Keratinocyte (primary cell): ENCODE results near the gene PLEKHA8. TPM values are rescaled to one million over a fixed set of nuclear protein-coding genes. Genes with fewer than 3 reads are reported as not detected.
A peak's percentile ranks its signal among the peaks of the same experiment; 100 is the strongest.
"Not testable (repeated sequence)": the region's sequence is repeated elsewhere in the genome, so short reads cannot be mapped to it uniquely, and the experiment has no call there.

Experiments
- DNase-seq: peaks from one replicate; pipeline ENCODE4 v3.0.0-alpha.2; 2011; ENCODE audit warnings: low read depth, missing footprints, low spot score
- FAIRE-seq: peaks from 2 replicates; lab custom pipeline; 2011; peaks lifted over from hg19 to GRCh38; lab: Jason Lieb, UNC
- H2AFZ ChIP-seq: 2 replicates; pipeline ENCODE4 v1.6.0; 2012; ENCODE audit warnings: low read length, control low read depth, inconsistent platforms; ENCODE audit not compliant: control insufficient read depth
- H3K27ac ChIP-seq: 2 replicates; pipeline ENCODE4 v1.5.1; 2011; ENCODE audit warnings: low read length; ENCODE audit not compliant: control insufficient read depth, insufficient read depth
- H3K27me3 ChIP-seq: 3 replicates; pipeline ENCODE4 v1.6.0; 2011; ENCODE audit warnings: low read length; ENCODE audit not compliant: control insufficient read depth, insufficient read depth; ENCODE audit errors: extremely low read depth
- H3K36me3 ChIP-seq, 2 experiments: 2 replicates in 1 of 2; 3 replicates in 1 of 2; pipeline ENCODE4 v1.5.1; 2011; ENCODE audit warnings: low read length in 2 of 2, mild to moderate bottlenecking in 1 of 2; ENCODE audit not compliant: control insufficient read depth in 2 of 2, insufficient read depth in 2 of 2; ENCODE audit errors: extremely low read depth in 1 of 2
- H3K4me1 ChIP-seq: 3 replicates; pipeline ENCODE4 v1.5.1; 2011; ENCODE audit warnings: low read length; ENCODE audit not compliant: control insufficient read depth, insufficient read depth; ENCODE audit errors: extremely low read depth
- H3K4me2 ChIP-seq: 3 replicates; pipeline ENCODE4 v1.6.0; 2011; ENCODE audit warnings: low read depth, low read length; ENCODE audit not compliant: control insufficient read depth, insufficient read depth; ENCODE audit errors: extremely low read depth
- H3K4me3 ChIP-seq, 3 experiments: fragments of 200-600 bp in 1 of 3; sonication (generic) in 1 of 3; 2 replicates in 2 of 3; 3 replicates in 1 of 3; pipeline ENCODE4 v1.5.1; 2011 to 2016; ENCODE audit warnings: low read length in 3 of 3, mild to moderate bottlenecking in 3 of 3, control low read depth in 2 of 3, inconsistent platforms in 1 of 3, low read depth in 1 of 3, mixed read lengths in 1 of 3, mixed run types in 1 of 3, moderate library complexity in 1 of 3; ENCODE audit not compliant: control insufficient read depth in 2 of 3, insufficient read depth in 2 of 3; ENCODE audit errors: extremely low read depth in 1 of 3
- H3K79me2 ChIP-seq: 2 replicates; pipeline ENCODE4 v1.6.0; 2012; ENCODE audit warnings: low read length; ENCODE audit not compliant: control insufficient read depth, insufficient read depth
- H3K9ac ChIP-seq: 3 replicates; pipeline ENCODE4 v1.6.0; 2011; ENCODE audit warnings: low read length; ENCODE audit not compliant: control insufficient read depth, insufficient read depth; ENCODE audit errors: extremely low read depth
- H3K9me1 ChIP-seq: 3 replicates; pipeline ENCODE4 v1.6.0; 2011; ENCODE audit warnings: low read length; ENCODE audit not compliant: control insufficient read depth, insufficient read depth; ENCODE audit errors: extremely low read depth
- H3K9me3 ChIP-seq: 2 replicates; pipeline ENCODE4 v1.5.1; 2012; ENCODE audit warnings: low read depth, low read length; ENCODE audit not compliant: control insufficient read depth
- H4K20me1 ChIP-seq: 3 replicates; pipeline ENCODE4 v1.6.0; 2011; ENCODE audit warnings: low read length; ENCODE audit not compliant: control insufficient read depth, insufficient read depth; ENCODE audit errors: extremely low read depth
- CTCF ChIP-seq, 3 experiments: IDR thresholded peaks in 1 of 3; conservative IDR thresholded peaks in 1 of 3; optimal IDR thresholded peaks in 1 of 3; 2 replicates in 2 of 3; 3 replicates in 1 of 3; pipeline versions ENCODE3 to v1.5.1; 2011; ENCODE audit warnings: low read length in 3 of 3, mild to moderate bottlenecking in 3 of 3, moderate library complexity in 2 of 3, control low read depth in 1 of 3, inconsistent platforms in 1 of 3; ENCODE audit not compliant: insufficient read depth in 2 of 3; ENCODE audit errors: extremely low read depth in 1 of 3
- EZH2 ChIP-seq: IDR thresholded peaks from one replicate; pipeline ENCODE4 v1.6.1; 2012; ENCODE audit warnings: inconsistent platforms, mild to moderate bottlenecking, low read length, moderate library complexity
- dilution Hi-C: fragments of 300-500 bp; cut with MboI; formaldehyde crosslinking; loops from one replicate; pipeline ENCODE4 v1.7.0; 2020; ENCODE audit warnings: low sequenced_read_pairs; ENCODE audit not compliant: extremely low pct_ligation_motif_present
- polyA plus RNA-seq, 5 experiments: library from polyadenylated mRNA; depleted of rRNA in 3 of 5; stranded (reverse) in 3 of 5; stranded (forward) in 1 of 5; unstranded in 1 of 5; fragments of >200 nt; gene quantifications; 1 replicate in 1 of 5; 2 replicates in 3 of 5; 3 replicates in 1 of 5; pipeline versions ENCODE4 v1.2.1 to v1.2.3, GENCODE V29; 2011 to 2012; ENCODE audit warnings: missing spikeins in 2 of 5, low read depth in 1 of 5, low replicate concordance in 1 of 5

Gene PLEKHA8
- polyA plus RNA-seq, 1 donor (not counting 4 experiments of a cell fraction or from before 2014, with no cell fraction given): 9.6 TPM

DNA sequence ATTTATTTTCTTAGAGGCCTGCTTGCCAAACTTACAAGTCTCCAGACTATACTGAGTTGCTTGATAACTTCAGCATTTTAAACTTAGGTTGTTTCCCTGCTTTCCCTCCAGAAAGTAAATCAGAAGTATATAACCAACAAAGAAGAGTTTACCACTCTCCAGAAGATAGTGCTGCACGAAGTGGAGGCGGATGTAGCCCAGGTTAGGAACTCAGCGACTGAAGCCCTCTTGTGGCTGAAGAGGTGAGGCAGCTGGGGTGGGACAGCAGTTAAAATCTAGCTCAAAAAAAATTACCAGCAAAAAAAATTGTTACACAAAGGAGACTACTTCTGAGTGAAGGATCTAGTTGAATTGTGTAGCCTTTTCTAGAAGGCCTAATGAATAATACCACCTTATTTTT, 33.6 kb downstream of the PLEKHA8 start:
- dilution Hi-C loops, H2AFZ ChIP-seq, H3K27ac ChIP-seq, H3K4me1 ChIP-seq, H3K4me2 ChIP-seq, H3K9me1 ChIP-seq, H3K4me3 ChIP-seq, H3K79me2 ChIP-seq, DNase-seq, H3K36me3 ChIP-seq, H4K20me1 ChIP-seq, H3K9me3 ChIP-seq, H3K27me3 ChIP-seq, H3K9ac ChIP-seq: not testable (repeated sequence)
- peak; percentile 23 to 56 (median 36) for TF ChIP-seq CTCF (optimal IDR thresholded peaks at IDR 0.05 in 1 of 3, IDR thresholded peaks at IDR 0.05 in 1 of 3, conservative IDR thresholded peaks at IDR 0.05 in 1 of 3; ENCODE audit: extremely low read depth in 1 of 3, insufficient read depth in 2 of 3, low read length in 3 of 3)
- FAIRE-seq: peak; percentile 72

GRCh38 chr7:30062587-30062986, 34.4 kb downstream of the PLEKHA8 start:
- H3K9me3 ChIP-seq: no peaks in the 10 kb centered on the region
- dilution Hi-C loops: no loop called here
- H3K4me2 ChIP-seq: no peak overlapping the region
- no peak for DNase-seq
- no peaks in the 10 kb centered on the region for H3K79me2 ChIP-seq
- H3K27me3 ChIP-seq: no peaks in the 10 kb centered on the region
- H4K20me1 ChIP-seq: no peaks in the 10 kb centered on the region
- H3K36me3 ChIP-seq: peaks cover 4 to 9% of the 10 kb centered on the region in 2 experiments
- TF ChIP-seq EZH2: no peak
- no peak for TF ChIP-seq CTCF (optimal IDR thresholded peaks at IDR 0.05 in 1 of 3, IDR thresholded peaks at IDR 0.05 in 1 of 3, conservative IDR thresholded peaks at IDR 0.05 in 1 of 3; ENCODE audit: extremely low read depth in 1 of 3, insufficient read depth in 2 of 3, low read length in 3 of 3)
- H3K9ac ChIP-seq: no peak overlapping the region
- no peak overlapping the region for H3K4me3 ChIP-seq
- H3K9me1 ChIP-seq: no peaks in the 10 kb centered on the region
- no peak overlapping the region for H3K27ac ChIP-seq
- no peak overlapping the region for H2AFZ ChIP-seq
- H3K4me1 ChIP-seq: no peaks in the 10 kb centered on the region
- no peak for FAIRE-seq
